GM19438 (cell line): ENCODE measurements around the gene CARD19.
"Not testable (repeated sequence)": the region's sequence is repeated elsewhere in the genome, so short reads cannot be mapped to it uniquely, and the experiment has no call there.

Experiments used
- ATAC-seq: cut with Tn5 transposase; IDR thresholded peaks from one replicate; pipeline ENCODE4 v1.9.1; 2021; ENCODE audit warnings: low read depth; ENCODE audit not compliant: unreplicated experiment

Gene CARD19

DNA sequence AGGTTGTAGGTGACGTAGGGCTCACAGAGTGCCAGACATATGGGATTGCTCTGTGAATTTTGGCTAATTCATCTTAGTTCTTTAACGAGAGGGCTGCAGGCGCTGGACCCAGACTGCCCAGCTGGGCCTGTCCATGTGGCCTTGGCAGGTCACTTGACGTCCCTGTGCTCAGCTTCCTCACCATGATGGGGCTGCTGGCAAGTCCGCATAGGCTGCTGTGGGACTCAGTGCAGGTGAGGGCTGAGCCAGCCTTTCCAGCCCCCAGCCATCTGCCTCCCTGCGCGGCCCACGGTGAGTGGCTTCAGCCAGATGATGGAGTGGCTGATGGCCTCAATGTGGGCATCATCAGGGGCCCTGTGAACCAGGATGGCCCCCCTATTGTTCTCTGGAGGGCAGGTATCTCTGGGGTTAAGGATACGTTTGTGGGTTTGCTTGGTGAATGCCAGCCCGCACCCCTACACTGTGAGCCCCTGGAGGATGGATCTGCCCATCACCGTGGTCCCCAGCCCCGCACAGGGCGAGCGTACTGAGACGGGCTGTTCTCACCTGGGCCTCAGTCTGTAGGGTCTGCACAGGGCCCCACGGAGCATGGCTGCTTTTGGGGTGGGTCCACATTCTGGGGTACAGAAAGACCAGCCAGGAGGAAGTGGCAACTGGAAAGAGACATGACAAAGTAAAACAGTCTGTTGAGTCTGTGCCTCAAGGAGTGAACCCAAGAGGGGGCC lies 3.7 kb downstream of the CARD19 start:
- ATAC-seq: no peak

GRCh38 chr9:93100276-93100636 lies 4.2 kb downstream of the CARD19 start:
- no peak for ATAC-seq

DNA sequence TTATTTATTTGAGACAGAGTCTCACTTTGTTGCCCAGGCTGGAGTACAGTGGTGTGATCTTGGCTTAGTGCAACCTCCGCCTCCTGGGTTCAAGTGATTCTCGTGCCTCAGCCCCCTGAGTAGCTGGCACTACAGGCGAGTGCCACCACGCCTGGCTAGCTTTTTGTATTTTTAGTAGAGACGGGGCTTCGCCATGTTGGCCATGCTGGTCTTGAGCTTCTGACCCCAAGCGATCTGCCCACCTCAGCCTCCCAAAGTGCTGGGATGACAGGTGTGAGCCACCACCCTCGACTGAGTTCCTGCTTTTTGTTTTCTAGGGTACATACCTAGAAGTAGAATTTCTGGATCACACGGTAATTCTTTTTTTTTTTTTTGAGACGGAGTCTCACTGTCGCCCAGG lies 5.1 kb downstream of the CARD19 start:
- not testable (repeated sequence) for ATAC-seq

DNA sequence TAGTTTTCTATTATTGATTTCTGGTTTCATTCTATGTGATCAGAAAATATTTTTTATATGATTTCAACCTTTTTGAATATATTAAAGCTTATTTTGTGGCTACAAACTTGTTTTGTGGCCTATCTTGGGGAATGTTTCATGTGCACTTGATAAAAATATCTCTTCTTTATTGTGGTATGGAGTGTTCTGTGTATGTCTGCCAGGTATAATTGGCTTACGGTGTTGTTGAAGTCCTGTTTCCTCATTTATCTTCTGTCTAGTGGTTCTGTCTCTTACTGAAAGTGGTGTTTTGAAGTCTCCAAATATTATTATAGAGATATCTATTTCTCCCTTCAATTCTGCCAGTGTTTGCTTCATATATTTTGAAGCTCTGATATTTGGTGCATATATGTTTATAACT lies 9.6 kb downstream of the CARD19 start:
- ATAC-seq: no peak

DNA sequence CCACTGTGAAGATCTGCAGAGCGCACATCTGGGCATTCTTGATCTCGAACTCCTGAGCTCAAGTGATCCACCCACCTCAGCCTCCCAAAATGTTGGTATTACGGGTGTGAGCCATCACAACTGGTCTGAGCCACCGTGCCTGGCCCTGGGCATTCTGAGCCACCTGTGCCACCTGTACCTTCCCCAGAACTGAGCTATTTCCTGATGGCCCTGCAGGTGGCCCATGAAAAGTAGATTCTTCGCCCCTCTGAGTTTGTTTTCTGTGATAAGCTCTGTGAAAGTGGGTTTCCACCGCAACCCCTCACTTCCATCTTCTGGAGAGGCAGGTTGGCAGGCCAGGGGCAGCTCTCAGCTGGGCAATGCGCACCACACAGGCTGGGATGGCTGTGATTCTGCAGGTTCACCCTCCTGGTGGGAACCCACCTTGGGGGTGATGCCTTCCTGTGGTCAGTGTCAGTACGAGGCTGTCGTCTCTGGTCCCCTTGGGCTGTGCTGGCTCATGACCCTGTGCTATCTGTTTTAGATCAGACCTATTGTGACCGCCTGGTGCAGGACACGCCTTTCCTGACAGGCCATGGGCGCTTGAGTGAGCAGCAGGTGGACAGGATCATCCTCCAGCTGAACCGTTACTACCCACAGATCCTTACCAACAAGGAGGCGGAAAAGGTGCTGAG lies 11.3 kb downstream of the CARD19 start:
- no peak for ATAC-seq

DNA sequence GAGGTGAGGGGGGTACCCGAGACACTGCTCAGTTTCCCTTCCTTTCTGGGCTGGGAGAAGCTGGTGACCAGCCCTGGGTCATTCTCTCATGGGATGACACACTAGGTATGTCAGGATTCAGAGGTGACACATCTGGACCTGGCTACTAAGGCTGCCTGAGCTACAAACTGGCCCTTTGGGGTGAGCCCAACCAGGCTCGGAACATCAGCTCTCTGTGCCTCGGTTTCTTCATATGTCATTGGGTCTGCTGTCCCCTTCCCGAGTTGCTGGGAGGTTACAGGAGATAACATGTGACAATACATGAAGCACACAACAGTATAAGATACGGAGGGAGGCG lies 11.8 kb downstream of the CARD19 start:
- no peak for ATAC-seq

- ATAC-seq: no peak
Measured at GRCh38 chr9:93108291-93109041, 12.4 kb downstream of the CARD19 start.

- ATAC-seq: no peak
Measured at GRCh38 chr9:93110311-93110855, 14.4 kb downstream of the CARD19 start.

- ATAC-seq: no peak
Measured at GRCh38 chr9:93111001-93111370, 15.0 kb downstream of the CARD19 start.

GRCh38 chr9:93111371-93112115 lies 15.5 kb downstream of the CARD19 start:
- ATAC-seq: no peak

- ATAC-seq: no peak
Measured at GRCh38 chr9:93112116-93112863, 16.3 kb downstream of the CARD19 start.

DNA sequence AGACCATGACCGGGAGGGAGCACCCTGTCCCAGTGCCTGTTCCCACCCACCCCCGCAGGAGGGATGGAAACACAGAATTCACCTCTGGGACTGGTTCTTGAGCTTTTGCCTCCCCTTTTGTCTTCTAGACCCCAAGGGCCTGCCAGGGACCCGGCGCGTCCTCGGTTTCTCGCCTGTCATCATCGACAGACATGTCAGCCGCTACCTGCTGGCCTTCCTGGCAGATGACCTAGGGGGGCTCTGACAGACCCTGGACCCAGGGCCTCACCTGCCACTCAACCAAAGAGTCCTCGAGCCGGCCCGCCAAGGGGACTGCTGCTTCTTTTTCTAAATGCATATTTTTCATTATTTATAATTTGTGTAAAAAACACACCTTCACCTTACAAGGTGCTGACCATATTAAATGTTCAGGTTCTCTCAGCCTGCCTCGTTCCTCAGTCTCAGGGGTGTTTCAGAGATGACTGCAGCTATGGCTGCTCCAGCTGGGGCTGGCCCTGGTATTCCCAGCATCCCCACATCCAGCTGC lies 16.9 kb downstream of the CARD19 start:
- no peak for ATAC-seq

DNA sequence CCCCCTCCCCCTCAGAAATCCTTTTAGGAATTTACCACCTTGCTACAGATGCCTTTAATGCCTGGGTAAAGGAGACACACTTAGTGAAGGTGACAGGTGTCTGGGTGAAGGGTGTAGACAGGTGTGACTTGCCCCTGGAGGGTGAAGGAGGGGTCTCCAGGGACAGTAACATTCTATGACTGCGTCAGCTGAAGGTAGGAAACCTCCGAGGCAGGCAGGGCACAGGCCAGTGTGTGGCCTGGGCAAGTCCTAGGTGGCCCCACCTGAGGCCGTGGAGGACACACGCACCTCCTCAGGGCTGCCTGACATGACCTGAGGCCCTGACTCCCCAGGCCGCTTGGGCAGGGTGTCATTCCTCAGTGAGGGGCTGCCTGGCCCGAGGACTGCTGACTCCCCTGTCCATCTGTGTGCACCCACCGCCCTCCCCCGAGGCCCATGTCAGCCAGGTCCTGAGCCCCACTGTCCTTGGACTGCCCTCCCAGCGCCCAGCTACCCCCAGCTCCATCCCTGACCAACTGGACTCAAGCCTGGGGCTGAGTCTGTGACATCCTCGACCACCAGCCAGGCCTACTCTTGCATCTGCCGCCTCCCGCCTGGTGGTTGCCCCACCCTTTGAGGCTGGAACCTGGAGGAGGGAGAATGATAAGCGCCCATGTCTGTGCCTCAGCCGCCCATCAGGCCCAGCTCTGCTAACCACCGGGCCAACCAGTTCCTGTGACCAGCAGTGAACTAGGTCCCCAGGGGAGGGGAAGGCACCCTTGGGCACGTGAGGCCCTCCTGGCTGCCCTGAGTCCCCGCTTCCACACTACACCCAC lies 18.4 kb downstream of the CARD19 start:
- ATAC-seq: no peak

DNA sequence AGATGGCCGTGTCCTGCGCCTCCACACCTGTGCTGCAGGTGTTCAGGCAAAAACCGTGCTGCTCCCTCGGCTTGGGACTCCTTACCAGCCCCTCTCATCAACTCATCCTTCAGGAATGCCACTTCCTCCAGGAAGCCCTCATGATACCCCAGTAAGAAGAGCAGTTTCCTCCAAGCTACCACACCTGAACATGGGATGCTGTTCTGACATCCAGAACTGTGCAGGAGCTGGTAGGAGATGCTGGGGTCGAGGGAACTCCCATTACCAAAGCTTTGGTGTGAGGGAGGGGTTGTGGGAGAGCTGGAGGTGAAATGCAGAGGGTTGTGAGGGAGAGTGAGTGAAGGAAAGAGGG lies 18.9 kb downstream of the CARD19 start:
- no peak for ATAC-seq

DNA sequence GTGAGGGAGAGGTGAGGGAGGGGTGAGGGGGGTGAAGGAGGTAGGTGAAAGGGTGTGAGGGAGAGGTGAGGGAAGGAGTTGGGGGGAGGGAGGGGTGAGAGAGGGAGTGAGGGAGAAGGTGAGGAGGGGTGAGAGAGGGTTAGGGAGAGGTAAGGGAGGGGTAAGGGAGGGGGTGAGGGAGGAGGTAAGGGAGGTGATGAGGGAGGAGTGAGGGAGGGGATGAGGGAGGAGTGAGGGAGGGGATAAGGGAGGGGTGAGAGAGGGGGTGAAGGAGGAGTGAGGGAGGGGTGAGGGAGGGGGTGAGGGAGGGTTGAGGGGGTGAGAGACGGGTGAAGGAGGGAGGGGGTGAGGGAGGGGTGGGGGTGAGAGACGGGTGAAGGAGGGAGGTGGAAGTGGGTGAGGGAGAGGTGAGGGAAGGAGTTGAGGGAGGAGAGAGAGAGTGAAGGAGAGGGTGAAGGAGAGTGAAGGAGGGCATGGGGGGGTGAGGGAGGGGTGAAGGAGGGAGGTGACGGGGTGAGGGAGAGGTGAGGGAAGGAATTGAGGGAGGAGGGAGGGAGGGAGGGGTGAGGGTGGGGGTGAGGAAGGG lies 19.6 kb downstream of the CARD19 start:
- no peak for ATAC-seq

DNA sequence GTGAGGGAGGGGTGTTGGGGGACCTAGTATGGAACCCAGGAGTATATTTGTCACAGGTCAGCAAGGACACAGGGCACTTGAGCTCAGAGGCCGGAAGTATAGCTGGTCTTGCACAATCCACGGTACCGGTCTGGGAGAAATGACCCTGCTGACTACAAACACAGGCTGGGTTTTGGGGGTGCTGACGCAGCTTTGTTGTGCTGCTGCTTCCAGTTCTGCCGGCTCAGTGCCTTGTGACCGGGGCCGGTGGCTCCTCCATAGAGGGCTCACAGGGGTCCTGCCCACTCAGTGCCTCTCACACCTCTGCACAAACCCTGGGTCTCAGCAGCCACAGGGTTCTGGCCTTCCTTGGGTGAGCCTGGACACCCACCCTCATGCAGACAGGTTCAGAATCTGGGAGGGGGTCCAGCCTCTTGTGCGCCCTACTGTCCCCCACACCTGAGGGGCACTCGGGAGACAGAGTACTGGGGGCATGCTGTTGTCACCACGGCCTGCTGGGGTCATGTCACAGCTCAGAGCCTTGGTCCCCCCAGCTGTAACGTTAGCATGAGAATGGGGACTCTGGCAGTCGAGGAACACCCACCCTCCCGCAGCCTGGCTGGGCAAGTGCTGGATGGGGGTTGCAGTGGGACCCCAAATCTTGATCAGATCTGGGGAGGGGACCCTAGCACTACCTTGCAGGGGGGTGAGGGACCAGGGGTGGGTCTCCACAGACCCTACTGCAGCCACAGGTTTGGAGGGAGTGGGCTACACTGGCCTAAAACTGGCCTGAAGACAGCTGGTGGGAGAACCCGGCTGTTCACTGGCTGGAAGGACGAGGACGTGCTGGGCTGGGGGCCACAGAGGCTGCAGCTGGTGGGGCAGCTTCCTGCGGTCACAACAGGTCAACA lies 20.3 kb downstream of the CARD19 start:
- no peak for ATAC-seq

- ATAC-seq: not testable (repeated sequence)
Measured at GRCh38 chr9:93117521-93117920, 21.5 kb downstream of the CARD19 start.
